Bronchial epithelial cell (primary cell): ENCODE data around the gene SHC3. TPM values are rescaled to one million over a fixed set of nuclear protein-coding genes. Genes with fewer than 3 reads are reported as not detected.

Source experiments
- DNase-seq: peaks from one replicate; pipeline ENCODE4 v3.0.0-alpha.2; 2010; ENCODE audit warnings: low read depth
- FAIRE-seq: peaks from 2 replicates; lab custom pipeline; 2011; peaks lifted over from hg19 to GRCh38; lab: Jason Lieb, UNC
- H3K27me3 ChIP-seq: 2 replicates; pipeline ENCODE4 v1.5.1; 2011; ENCODE audit warnings: low read length; ENCODE audit not compliant: control insufficient read depth, insufficient read depth
- H3K36me3 ChIP-seq: 2 replicates; pipeline ENCODE4 v1.5.1; 2011; ENCODE audit warnings: low read length; ENCODE audit not compliant: control insufficient read depth, insufficient read depth
- H3K4me3 ChIP-seq: 2 replicates; pipeline ENCODE4 v1.5.1; 2011; ENCODE audit warnings: mild to moderate bottlenecking, low read depth, low read length, control low read depth
- total RNA-seq: library from RNA; depleted of rRNA; stranded (reverse); fragments of >200 nt; gene quantifications from 2 replicates; pipeline ENCODE4 v1.2.1, GENCODE V29; 2014
- TF ChIP-seq, protein P1 (sequence below): IDR thresholded peaks from 2 replicates; pipeline ENCODE4 v1.5.1; 2011; ENCODE audit warnings: mild to moderate bottlenecking, moderate library complexity, low read length, control low read depth, inconsistent platforms; ENCODE audit not compliant: insufficient read depth, severe bottlenecking

Gene SHC3
- total RNA-seq, 1 donor from 2014 or later = 0.26 TPM

DNA sequence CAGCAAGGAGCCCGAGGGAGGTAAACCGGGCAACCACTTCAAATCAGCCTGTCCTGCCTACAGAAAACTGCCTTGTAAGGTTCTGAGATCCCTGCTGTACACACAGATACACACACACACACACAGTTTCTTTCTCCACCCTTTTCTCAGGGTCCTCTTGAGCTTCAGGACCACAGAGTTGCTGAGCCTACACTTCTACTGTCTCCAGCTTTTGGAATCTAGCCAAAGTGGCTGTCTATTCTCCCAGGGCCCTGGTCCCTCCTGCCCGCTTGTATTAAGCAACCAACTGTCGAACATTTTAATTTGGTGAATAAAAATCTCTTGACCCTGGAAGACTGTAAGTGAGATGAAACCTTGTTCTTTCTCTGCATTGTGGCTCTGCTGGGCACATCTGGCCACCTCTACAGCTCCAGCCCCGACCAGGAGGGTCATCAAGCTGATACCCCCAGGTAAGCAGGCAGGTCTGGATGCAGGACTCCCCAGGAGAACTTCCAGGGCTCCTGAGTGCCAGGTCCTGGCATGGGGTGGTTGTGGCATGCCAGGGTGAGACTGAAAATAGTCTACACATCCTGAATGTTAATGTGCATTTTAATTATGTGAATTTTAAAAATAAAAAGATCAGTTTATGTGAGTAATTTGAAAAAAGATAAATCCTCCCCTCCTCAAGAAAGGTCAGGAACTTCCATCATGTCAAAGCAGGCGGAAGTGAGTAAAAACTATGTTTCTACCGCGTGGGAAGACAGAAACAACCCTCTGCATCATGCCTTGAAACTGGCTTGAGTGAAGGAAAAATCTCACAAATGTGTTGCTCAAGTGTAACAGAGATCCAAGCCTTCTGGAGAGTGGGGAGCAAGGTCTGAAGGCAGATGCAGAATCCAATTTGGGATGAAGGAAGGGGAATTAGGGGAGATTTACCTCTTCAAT lies 202.4 kb downstream of the SHC3 start:
- TF ChIP-seq, protein P1, sequence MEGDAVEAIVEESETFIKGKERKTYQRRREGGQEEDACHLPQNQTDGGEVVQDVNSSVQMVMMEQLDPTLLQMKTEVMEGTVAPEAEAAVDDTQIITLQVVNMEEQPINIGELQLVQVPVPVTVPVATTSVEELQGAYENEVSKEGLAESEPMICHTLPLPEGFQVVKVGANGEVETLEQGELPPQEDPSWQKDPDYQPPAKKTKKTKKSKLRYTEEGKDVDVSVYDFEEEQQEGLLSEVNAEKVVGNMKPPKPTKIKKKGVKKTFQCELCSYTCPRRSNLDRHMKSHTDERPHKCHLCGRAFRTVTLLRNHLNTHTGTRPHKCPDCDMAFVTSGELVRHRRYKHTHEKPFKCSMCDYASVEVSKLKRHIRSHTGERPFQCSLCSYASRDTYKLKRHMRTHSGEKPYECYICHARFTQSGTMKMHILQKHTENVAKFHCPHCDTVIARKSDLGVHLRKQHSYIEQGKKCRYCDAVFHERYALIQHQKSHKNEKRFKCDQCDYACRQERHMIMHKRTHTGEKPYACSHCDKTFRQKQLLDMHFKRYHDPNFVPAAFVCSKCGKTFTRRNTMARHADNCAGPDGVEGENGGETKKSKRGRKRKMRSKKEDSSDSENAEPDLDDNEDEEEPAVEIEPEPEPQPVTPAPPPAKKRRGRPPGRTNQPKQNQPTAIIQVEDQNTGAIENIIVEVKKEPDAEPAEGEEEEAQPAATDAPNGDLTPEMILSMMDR = no peak
- H3K27me3 ChIP-seq = no peaks in the 10 kb centered on the region
- FAIRE-seq (no peak), DNase-seq (no peak)
- H3K36me3 ChIP-seq = no peaks in the 10 kb centered on the region
- H3K4me3 ChIP-seq = no peak overlapping the region

DNA sequence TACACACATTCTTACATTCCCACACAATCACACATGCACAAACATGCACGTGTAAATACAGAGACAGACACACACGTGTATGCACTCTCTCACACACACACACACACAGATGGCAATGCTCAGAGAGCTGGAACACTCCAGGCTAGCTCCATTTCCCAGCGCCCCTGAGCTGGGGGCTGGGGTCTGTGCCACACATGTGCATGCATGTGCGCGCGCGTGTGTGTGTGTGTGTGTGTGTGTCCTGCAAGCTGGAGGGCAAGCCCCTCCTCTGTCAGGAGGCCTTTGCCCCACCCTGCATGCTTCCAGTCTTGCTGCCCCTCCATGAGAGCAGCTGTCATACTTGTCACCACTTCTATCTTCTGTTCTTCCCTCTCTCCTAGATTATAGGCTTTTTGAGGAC lies 204.0 kb downstream of the SHC3 start:
- Histone ChIP-seq H3K36me3 (no peaks in the 10 kb centered on the region), H3K27me3 (no peaks in the 10 kb centered on the region), H3K4me3 (no peak overlapping the region)
- FAIRE-seq (no peak), DNase-seq (no peak)
- TF ChIP-seq, protein P1 = no peak

DNA sequence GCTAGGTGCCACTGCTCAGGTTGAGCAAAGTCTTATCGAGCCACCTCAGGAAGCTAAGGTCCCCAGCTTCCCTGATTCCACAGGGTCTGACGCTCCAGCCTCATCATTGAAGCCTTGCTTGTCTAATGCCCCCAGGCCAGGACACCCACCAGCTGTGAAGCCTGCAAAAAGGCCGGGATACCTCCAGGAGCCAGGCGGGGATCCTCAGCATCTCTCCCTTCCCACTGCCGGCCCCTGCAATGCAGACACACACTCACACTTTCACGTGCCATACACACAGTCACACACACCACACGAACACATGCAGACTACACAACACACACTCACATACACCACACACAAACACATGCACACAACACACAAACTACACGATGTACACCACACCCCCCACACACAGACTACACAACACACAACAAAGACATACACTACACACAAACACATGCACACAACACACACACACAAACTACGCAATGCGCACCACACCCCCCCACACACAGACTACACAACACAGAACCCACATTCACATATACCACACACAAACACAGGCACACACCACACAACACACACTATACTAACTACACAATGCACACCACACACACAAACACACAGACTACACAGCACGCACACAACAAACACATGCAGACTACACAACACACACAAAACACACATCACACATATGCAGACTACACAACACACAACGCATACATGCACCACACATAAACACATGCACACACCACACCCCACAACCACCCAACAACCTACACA lies 205.2 kb downstream of the SHC3 start:
- FAIRE-seq (peak; percentile 99), DNase-seq (no peak)
- TF ChIP-seq, protein P1 = no peak
- Histone ChIP-seq H3K36me3 (no peaks in the 10 kb centered on the region), H3K4me3 (no peak overlapping the region), H3K27me3 (no peaks in the 10 kb centered on the region)

DNA sequence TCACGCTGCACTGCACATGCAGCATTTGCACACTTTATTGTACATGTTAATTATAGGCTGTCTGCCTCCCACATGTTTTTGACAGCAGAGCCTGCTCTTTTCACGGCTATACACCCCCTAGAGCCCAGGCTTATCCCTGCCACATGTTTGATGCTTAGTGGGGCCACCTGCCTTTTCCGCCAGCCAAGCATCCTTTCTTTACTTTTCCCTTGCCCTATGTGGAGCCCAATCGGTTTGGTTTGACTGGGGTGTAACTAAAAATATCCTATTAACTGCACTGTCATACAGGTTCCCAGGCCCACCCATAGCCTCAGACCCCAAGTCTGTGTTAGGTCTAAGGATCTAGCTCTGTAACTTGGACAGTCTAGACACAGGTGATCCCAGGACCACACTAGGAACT lies 206.2 kb downstream of the SHC3 start:
- Histone ChIP-seq H3K27me3 (no peaks in the 10 kb centered on the region), H3K36me3 (no peaks in the 10 kb centered on the region), H3K4me3 (no peak overlapping the region)
- no peak for DNase-seq
- TF ChIP-seq, protein P1 = no peak
- FAIRE-seq = no peak

DNA sequence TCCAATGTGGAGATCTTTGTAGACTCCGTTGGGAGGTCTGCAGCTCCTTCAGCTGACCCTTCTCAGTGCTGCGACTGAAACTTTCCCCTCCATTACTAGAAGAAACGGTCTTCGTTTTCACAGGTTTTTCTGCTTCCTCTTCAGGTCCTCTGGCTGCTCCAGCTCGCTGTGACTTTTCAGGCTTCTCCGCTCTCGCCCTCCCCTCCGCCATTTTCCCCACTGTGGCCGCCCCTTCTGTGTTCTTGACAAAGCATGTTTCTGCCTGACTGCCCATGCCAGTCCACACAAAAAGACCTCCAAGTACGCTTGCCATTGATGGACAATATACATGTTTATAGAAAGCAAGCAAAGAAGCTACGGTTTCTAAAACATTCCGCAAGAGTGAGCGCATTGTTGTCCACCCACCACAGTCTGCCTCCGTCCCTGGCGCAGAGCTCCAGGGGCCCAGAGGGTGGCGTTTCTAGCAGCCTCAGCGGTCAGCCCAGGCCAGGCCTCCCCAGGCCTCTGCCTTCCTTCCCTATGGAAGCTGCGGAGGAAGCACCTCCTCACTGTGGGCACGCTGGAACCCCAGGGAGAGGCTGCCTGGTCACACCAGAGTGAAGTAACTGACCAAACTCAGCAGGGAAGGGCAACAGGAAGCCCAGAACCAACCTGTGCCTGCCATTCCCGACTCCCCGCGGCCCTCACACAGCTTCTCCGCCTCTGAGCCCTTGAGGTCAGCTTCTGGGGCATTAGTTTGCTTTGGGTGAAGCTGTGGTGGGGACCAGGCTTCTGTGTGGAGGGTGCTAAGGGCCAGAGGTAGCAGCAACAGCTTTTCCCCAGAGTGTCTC lies 207.3 kb downstream of the SHC3 start:
- H3K36me3 ChIP-seq = no peaks in the 10 kb centered on the region
- no peak for FAIRE-seq
- TF ChIP-seq, protein P1 = no peak
- no peak overlapping the region for H3K4me3 ChIP-seq
- no peaks in the 10 kb centered on the region for H3K27me3 ChIP-seq
- DNase-seq = no peak
